Lower lobe of right lung (tissue), 2 donors: Measurements from ENCODE around the gene WDR49. TPM values are rescaled to one million over a fixed set of nuclear protein-coding genes. Genes with fewer than 3 reads are reported as not detected.

ENCODE experiments used
- ATAC-seq, 2 donors: fragments of 200-7000 bp; cut with Tn5 transposase; one replicate each; pipeline ENCODE4 v1.9.1; 2020 to 2022; ENCODE audit warnings: mild to moderate bottlenecking in 2 of 2, moderate library complexity in 2 of 2
- DNase-seq: peaks from one replicate; pipeline ENCODE4 v3.0.0-alpha.2; 2020
- H3K27ac ChIP-seq: fragments of 200-600 bp; one replicate; pipeline ENCODE4 v1.8.0; 2022
- H3K27me3 ChIP-seq: fragments of 200-600 bp; one replicate; pipeline ENCODE4 v1.8.0; 2022; ENCODE audit warnings: low read depth
- H3K36me3 ChIP-seq: fragments of 200-600 bp; one replicate; pipeline ENCODE4 v1.8.0; 2022; ENCODE audit warnings: mild to moderate bottlenecking
- H3K4me1 ChIP-seq: fragments of 200-600 bp; one replicate; pipeline ENCODE4 v1.8.0; 2022
- H3K4me3 ChIP-seq: fragments of 200-600 bp; one replicate; pipeline ENCODE4 v1.8.0; 2022; ENCODE audit warnings: mild to moderate bottlenecking
- H3K9me3 ChIP-seq: fragments of 200-600 bp; one replicate; pipeline ENCODE4 v1.8.0; 2022
- CTCF ChIP-seq: fragments of 200-600 bp; IDR thresholded peaks from one replicate; pipeline ENCODE4 v1.8.0; 2022; ENCODE audit warnings: antibody characterized with exemption, mild to moderate bottlenecking
- intact Hi-C: fragments of 100-400 bp; cut with DNase I; formaldehyde crosslinking; loops from one replicate; pipeline ENCODE4 v1.11.0; 2022
- total RNA-seq: library from RNA; stranded (reverse); fragmentation: NEBNext Ultra II Directional; extraction: Animal tissue kit (Norgen Biotek cat#: 25700); gene quantifications from one replicate; pipeline ENCODE4 v1.2.1, GENCODE V29; 2021
- donor health status: DM: no; HTN: yes; CAD: no; lungs with severe emphysema.

The WDR49 gene
- total RNA-seq, 1 donor from 2014 or later: 13.9 TPM

- no peak for ATAC-seq
- no peak for DNase-seq
- no peaks in the 10 kb centered on the region for H3K9me3 ChIP-seq
- TF ChIP-seq CTCF: no peak
- H3K4me1 ChIP-seq: no peaks in the 10 kb centered on the region
- no peaks in the 10 kb centered on the region for H3K36me3 ChIP-seq
- intact Hi-C loops: no loop called here
- H3K4me3 ChIP-seq: no peak overlapping the region
- H3K27me3 ChIP-seq: no peaks in the 10 kb centered on the region
- H3K27ac ChIP-seq: no peak overlapping the region
These were observed 184.4 kb downstream of the WDR49 start for GRCh38 chr3:167469381-167469780.

GRCh38 chr3:167467848-167468611 lies 185.7 kb downstream of the WDR49 start:
- H3K27ac ChIP-seq: no peak overlapping the region
- no peak for TF ChIP-seq CTCF
- ATAC-seq (no peak), DNase-seq (no peak)
- no peak overlapping the region for H3K4me3 ChIP-seq
- no peaks in the 10 kb centered on the region for H3K27me3 ChIP-seq
- no peaks in the 10 kb centered on the region for H3K9me3 ChIP-seq
- H3K4me1 ChIP-seq: no peaks in the 10 kb centered on the region
- intact Hi-C loops: no loop called here
- no peaks in the 10 kb centered on the region for H3K36me3 ChIP-seq

- Histone ChIP-seq H3K4me1 (no peaks in the 10 kb centered on the region), H3K4me3 (no peak overlapping the region), H3K9me3 (no peaks in the 10 kb centered on the region), H3K27ac (no peak overlapping the region), H3K27me3 (no peaks in the 10 kb centered on the region), H3K36me3 (no peaks in the 10 kb centered on the region)
- DNase-seq: no peak
- no peak for TF ChIP-seq CTCF
- intact Hi-C loops: no loop called here
- no peak for ATAC-seq
These were observed 186.8 kb downstream of the WDR49 start for GRCh38 chr3:167466966-167467365.

- intact Hi-C loops: no loop called here
- H3K27me3 ChIP-seq: no peaks in the 10 kb centered on the region
- no peaks in the 10 kb centered on the region for H3K4me1 ChIP-seq
- ATAC-seq: no peak
- no peak overlapping the region for H3K4me3 ChIP-seq
- H3K36me3 ChIP-seq: no peaks in the 10 kb centered on the region
- TF ChIP-seq CTCF: no peak
- H3K9me3 ChIP-seq: no peaks in the 10 kb centered on the region
- no peak for DNase-seq
- no peak overlapping the region for H3K27ac ChIP-seq
These were observed 197.5 kb downstream of the WDR49 start for GRCh38 chr3:167456157-167456799.

- no peaks in the 10 kb centered on the region for H3K9me3 ChIP-seq
- intact Hi-C loops: no loop called here
- no peak for ATAC-seq
- no peaks in the 10 kb centered on the region for H3K27me3 ChIP-seq
- DNase-seq: no peak
- no peak for TF ChIP-seq CTCF
- no peaks in the 10 kb centered on the region for H3K36me3 ChIP-seq
- H3K4me3 ChIP-seq: no peak overlapping the region
- no peak overlapping the region for H3K27ac ChIP-seq
- no peaks in the 10 kb centered on the region for H3K4me1 ChIP-seq
These were observed 199.9 kb downstream of the WDR49 start for GRCh38 chr3:167453815-167454214.
